Activated CD4-positive, alpha-beta T cell treated with anti-CD3 and anti-CD28 coated beads for 48 hours (primary cell): ENCODE data around the gene VSTM5.

Source experiments
- DNase-seq: peaks from one replicate; pipeline ENCODE4 v3.0.0-alpha.2; 2020

VSTM5 gene

GRCh38 chr11:93842034-93842433 lies 8.4 kb downstream of the VSTM5 start:
- no peak for DNase-seq

- no peak for DNase-seq
These were observed 9.0 kb downstream of the VSTM5 start for GRCh38 chr11:93841446-93841845.

- no peak for DNase-seq
These were observed 9.4 kb downstream of the VSTM5 start for GRCh38 chr11:93840981-93841380.

- no peak for DNase-seq
These were observed 10.2 kb downstream of the VSTM5 start for GRCh38 chr11:93840180-93840579.

DNA sequence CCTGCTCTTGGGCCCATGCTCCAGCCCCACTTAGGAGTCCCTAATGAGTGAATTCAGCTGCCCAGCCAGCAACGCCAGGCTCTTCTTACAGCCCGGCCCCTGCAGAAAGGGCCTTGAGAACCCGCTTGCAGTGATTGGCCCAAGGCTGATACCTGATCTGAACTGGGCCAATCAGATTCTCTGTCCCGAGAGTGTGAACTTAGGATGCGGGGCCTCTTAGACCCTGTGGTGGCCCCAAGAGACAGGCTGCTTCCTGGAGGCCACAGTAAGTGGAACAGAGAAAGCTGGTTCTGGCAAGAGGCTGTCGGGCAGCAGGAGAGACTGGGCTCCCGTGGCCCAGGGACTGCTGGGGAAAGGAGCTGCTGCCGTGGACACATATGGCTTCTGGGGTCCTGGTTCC lies 11.5 kb downstream of the VSTM5 start:
- no peak for DNase-seq

GRCh38 chr11:93832780-93833179 lies 17.6 kb downstream of the VSTM5 start:
- DNase-seq, result no peak

DNA sequence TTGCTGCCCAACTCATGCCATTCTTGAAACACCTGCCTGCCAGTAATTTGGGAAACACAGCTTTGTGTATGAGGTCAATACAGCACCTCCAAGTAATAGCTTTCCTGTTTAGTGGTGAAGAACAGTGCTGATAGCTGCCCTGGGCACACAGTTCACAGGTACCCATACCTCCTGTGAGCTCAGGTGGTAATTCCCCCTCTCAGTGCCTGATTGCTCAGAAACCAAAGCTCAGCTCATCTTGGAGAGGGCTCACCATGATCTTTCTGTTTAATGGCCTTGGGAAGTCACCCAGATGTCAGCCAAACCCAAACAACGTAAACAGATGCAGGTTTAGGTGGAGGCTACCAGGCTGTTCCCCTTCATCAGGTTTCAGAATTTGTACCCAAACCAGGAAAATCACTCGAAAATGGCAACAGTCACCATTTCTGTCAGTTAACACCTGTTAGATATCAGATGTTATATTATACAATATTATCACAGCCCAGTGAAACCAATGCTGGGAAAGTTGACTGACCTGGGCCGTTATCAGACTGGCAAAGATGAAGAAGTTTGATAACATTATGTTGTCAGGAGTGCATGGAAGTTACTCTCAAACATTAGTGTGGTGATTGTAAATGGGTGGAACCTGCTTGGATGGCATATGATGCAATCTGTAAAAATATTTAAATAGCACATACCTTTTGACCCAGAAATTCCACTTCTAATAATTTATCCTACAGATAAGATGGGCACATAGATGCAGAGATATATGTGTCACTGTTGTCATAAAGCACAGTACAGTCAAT lies 18.9 kb downstream of the VSTM5 start:
- no peak for DNase-seq

GRCh38 chr11:93829598-93829997 lies 20.8 kb downstream of the VSTM5 start:
- DNase-seq, result no peak

DNA sequence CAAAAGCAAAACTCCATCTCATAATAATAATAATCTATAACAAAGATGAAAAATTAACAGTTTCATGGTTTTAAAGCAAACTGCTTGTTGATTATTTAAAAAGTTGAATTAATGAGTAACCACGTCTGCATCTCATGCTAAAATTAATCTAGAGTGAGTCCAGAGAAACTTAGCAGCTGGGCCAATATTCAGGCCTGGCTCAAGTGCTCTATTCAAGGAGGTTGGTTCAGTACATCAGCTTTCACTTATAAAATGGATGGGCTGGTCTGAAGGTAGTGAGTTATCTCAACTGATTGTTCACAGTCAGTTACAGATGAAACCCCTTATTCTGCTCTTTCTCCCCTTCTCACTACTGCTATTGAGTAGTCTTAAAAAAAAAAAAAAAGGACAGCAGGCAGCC lies 23.1 kb downstream of the VSTM5 start:
- no peak for DNase-seq

DNA sequence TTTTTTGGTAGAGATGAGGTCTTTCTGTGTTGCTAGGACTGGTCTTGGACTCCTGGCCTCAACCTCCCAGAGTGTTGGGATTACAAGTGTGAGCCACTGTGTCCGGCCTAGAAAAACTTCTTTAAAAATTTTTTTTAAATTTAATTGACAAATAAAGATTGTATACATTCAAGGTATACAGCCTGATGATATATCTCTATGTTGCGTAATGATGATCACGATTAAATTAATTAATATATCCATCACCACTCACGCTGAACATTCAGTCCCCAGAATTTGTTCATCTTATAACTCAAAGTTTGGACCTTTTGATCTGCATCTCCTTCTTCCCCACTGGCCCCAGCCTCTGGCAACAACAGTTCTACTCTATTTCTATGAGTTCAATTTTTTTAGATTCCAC lies 27.2 kb downstream of the VSTM5 start:
- no peak for DNase-seq

DNA sequence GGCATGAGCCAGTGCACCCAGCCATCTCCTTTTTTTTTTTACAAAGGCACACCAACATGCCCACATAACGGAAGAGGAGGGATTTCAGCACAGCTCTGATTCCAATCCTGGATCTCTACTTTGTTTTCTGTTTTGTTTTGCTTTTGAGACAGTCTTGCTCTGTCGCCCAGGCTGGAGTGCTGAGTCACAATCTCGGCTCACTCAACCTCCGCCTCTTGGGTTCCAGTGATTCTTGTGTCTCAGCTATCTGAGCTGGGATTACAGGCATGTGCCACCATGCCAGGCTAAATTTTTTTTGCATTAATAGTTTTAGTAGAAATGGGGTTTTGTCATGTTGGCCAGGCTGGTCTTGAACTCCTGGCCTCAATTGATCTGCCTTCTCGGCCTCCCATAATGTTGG lies 28.1 kb downstream of the VSTM5 start:
- DNase-seq, result no peak

DNA sequence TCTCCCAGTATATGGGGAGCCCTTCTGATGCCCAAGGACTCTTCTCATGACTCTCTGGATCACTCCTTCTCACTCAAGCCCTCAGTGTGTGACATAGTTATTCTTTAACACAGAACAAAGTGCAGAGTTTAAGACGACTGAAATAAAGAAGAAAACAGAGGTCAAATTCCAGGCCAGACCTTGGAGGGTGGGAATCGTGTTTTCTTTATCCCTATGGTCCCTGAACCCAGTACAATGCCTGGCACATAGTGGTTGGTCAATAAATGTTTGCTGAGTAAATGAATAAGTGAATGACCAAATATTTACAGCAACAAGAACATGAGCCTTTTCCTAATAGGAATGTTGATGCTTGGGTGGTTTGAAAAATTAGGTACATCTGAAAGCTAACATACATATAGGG lies 28.8 kb downstream of the VSTM5 start:
- DNase-seq, result no peak

GRCh38 chr11:93820847-93821246 lies 29.6 kb downstream of the VSTM5 start:
- DNase-seq, result no peak

- DNase-seq, result no peak
These were observed 30.3 kb downstream of the VSTM5 start for GRCh38 chr11:93819966-93820695.

GRCh38 chr11:93817426-93818348 lies 32.7 kb downstream of the VSTM5 start:
- DNase-seq, result no peak

GRCh38 chr11:93814966-93815633 lies 35.3 kb downstream of the VSTM5 start:
- DNase-seq, result no peak

DNA sequence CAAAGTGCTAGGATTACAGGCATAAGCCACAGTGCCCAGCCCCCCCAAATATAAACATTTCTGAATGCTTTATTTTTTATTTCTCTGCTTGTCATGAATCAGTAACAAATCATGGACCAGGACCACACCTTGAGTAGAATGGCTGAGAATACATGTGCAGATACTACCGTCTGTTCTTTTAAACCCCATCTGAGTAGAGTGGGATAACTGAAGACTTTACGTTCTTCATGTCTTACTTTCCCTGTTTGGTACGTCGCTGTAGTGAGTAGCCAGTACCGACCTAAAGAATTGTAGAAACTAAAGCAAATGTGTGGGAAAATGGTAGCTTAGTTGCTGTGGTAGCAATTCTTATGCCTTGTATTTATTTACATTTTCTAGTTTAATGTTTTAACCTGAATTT lies 36.4 kb downstream of the VSTM5 start:
- no peak for DNase-seq

DNA sequence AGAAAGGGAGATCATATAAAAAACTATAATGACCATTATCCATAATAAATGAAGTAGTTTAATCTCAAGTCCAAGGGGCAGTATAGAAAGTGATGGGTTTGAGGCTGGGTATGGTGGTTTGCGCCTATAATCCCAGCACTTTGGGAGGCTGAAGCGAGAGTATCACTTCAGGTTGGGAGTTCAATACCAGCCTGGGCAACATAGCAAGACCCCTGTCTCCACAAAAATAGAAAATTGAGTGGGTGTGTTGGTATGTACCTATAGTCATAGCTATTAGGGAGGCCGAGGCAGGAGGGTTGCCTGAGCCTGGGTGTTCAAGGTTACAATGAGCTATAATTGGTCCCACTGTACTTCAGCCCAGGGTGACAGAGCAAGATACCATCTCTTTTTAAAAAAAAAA lies 42.4 kb downstream of the VSTM5 start:
- no peak for DNase-seq

GRCh38 chr11:93804879-93805278 lies 45.5 kb downstream of the VSTM5 start:
- DNase-seq, result no peak

GRCh38 chr11:93801366-93801765 lies 49.1 kb downstream of the VSTM5 start:
- no peak for DNase-seq

DNA sequence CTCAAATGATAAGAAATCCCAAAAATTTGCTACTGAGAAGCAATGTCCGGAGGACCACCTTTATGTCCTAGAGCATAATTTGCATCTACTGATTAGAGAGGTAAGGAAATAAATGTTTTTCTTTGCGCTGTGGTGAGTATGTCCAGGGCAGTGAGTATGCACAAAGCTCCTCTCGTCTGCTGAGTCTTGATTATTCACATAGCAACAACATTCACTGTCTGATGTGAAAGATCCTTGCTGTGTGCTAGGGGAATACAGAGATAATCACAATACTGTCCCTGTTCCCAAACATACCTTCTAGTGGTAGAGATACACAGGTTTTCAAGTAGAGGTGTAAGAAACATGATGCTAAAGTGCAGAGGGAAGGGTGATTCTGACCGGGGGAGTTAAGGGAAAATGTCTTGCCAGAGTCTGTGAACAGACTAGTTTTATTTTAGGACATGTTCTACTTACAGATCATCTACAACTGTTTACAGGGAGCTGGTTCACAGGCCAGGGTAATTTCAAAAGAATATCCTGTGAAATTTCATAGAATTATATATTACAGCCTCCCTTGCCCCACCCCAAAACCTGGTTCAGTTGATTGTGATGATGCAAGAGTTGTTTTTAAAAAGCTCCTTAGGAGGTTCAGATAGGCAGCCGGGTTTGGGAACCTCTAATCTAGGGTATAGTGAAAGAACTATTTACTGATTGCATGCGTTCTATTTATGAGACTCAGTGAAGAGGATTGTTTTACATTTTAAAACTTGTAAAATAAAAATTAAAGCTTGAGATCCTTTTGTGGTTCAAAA lies 53.8 kb downstream of the VSTM5 start:
- DNase-seq, result no peak

GRCh38 chr11:93791493-93791892 lies 58.9 kb downstream of the VSTM5 start:
- no peak for DNase-seq
